Panc1 (cell line): ENCODE results near the gene FLRT1. TPM values are rescaled to one million over a fixed set of nuclear protein-coding genes. Genes with fewer than 3 reads are reported as not detected.

Experiments used
- ATAC-seq: fragments of 200-7000 bp; cut with Tn5 transposase; 2 replicates; pipeline ENCODE4 v1.9.1; 2020; ENCODE audit warnings: mild to moderate bottlenecking, moderate library complexity
- BruUV-seq: library from RNA; stranded (reverse); fragments of 400-500 nt; replicated peaks from 2 replicates; lab custom pipeline; 2021; lab: Mats Ljungman, UMichigan
- CTCF ChIA-PET: fragments of 300-600 bp; sonication (Branson Sonifier 250); formaldehyde crosslinking; loops from one replicate; lab custom pipeline; 2022; ENCODE audit warnings: antibody characterized with exemption; lab: Charles Lee
- POLR2A ChIA-PET: fragments of 300-600 bp; sonication (Branson Sonifier 250); formaldehyde crosslinking; loops from one replicate; lab custom pipeline; 2022; ENCODE audit warnings: antibody characterized with exemption; lab: Charles Lee
- DNase-seq: peaks from one replicate; pipeline ENCODE4 v3.0.0-alpha.2; 2010; ENCODE audit warnings: low read depth, low spot score
- H3K27ac ChIP-seq: 2 replicates; pipeline ENCODE4 v1.5.1; 2011; ENCODE audit warnings: mild to moderate bottlenecking, low read length, inconsistent platforms
- H3K27me3 ChIP-seq: fragments of 200-500 bp; sonication (Bioruptor generic); 2 replicates; pipeline ENCODE4 v1.6.0; 2014; ENCODE audit warnings: low read length, inconsistent platforms; ENCODE audit not compliant: control insufficient read depth, insufficient read depth
- H3K36me3 ChIP-seq: fragments of 200-500 bp; sonication (Bioruptor generic); 2 replicates; pipeline ENCODE4 v1.5.1; 2014; ENCODE audit warnings: inconsistent platforms, mild to moderate bottlenecking, low read length, moderate library complexity; ENCODE audit not compliant: control insufficient read depth, insufficient read depth
- H3K4me1 ChIP-seq: 2 replicates; pipeline ENCODE4 v1.5.1; 2011; ENCODE audit warnings: inconsistent platforms, mild to moderate bottlenecking, low read length, moderate library complexity; ENCODE audit not compliant: control insufficient read depth, insufficient read depth
- H3K4me3 ChIP-seq, 2 experiments: 2 replicates each; pipeline ENCODE4 v1.5.1; 2011 to 2012; ENCODE audit warnings: low read depth in 2 of 2, low read length in 2 of 2, mild to moderate bottlenecking in 2 of 2, inconsistent platforms in 1 of 2, moderate library complexity in 1 of 2
- H3K9me3 ChIP-seq: fragments of 200-500 bp; sonication (Bioruptor generic); 2 replicates; pipeline ENCODE4 v1.5.1; 2014; ENCODE audit warnings: low read depth, mild to moderate bottlenecking, inconsistent platforms, low read length, moderate library complexity; ENCODE audit not compliant: control insufficient read depth, insufficient read depth
- POLR2AphosphoS5 ChIP-seq: IDR thresholded peaks from 2 replicates; pipeline ENCODE4 v1.6.1; 2012; ENCODE audit warnings: mild to moderate bottlenecking, low read depth, low read length, moderate library complexity
- SIN3A ChIP-seq: IDR thresholded peaks from 2 replicates; pipeline ENCODE4 v1.6.1; 2012; ENCODE audit warnings: low read depth, mild to moderate bottlenecking, low read length, moderate library complexity, borderline replicate concordance; ENCODE audit not compliant: insufficient read depth
- TCF7L2 ChIP-seq: IDR thresholded peaks from 2 replicates; pipeline ENCODE4 v1.6.1; 2011; ENCODE audit warnings: mild to moderate bottlenecking, low read depth, low read length, inconsistent platforms
- in situ Hi-C: cut with HindIII; loops from 2 replicates; pipeline ENCODE4 v1.10.0; 2016; ENCODE audit warnings: low sequenced_read_pairs, low pct_unique_long_range_greater_than_20kb
- intact Hi-C: fragments of 100-400 bp; cut with micrococcal nuclease; formaldehyde crosslinking; loops from one replicate; pipeline ENCODE4 v1.10.0; 2022; ENCODE audit not compliant: unreplicated experiment
- total RNA-seq: library from RNA; stranded (reverse); gene quantifications from one replicate; pipeline ENCODE4 v1.2.1, GENCODE V29; 2021; ENCODE audit not compliant: unreplicated experiment
- TF ChIP-seq, protein P1 (sequence below): fragments of 450-650 bp; IDR thresholded peaks from 2 replicates; pipeline ENCODE4 v1.5.1; 2017; ENCODE audit warnings: mild to moderate bottlenecking
- TF ChIP-seq, protein P2 (sequence below), 2 experiments: IDR thresholded peaks; 2 replicates each; pipeline ENCODE4 v1.6.1; 2011 to 2012; ENCODE audit warnings: low read depth in 2 of 2, control low read depth in 1 of 2, low read length in 1 of 2, mild to moderate bottlenecking in 1 of 2, moderate library complexity in 1 of 2; ENCODE audit not compliant: insufficient read depth in 1 of 2

FLRT1 gene
- total RNA-seq, 1 experiment from 2014 or later = 0.51 TPM

DNA sequence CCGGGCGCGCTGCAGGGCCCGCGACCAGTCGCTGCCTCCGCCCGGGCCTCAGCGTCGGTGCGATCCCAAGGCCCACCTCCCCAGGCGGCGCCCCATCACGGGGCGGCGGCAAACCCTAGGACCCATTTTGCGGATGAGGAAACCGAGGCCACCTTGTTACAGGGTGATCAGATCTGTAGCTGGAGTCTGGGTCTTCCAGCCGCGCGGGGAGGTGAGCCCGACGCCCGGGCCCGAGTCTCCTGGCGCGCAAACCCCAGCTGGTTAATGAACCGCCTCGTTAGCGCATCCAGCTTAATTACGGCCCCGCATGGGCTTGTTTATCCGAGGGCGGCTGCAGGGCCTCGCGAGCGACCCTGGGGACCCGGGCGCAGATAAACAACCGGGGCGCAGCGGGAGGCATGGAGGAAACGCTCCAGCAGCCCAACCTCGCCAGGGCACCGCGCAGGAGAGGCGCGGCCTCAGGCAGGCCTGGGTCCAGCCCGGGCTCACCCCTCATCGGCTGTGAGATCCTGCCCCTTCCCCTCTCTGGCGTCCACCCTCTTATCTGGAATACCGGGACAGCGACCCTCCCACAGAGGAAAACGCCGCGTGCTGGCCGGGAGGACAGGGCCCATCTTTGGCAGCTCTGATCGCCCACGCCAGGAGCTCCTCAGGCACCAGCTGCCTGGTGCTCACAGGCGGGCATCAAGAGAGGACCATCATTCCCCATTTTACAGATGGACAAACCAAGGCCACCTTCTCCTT is 34.8 kb upstream of the FLRT1 start:
- BruUV-seq = no TSS peak
- in situ Hi-C loops = loop anchor here (10.0 kb wide), 1 partner anchor 74 kb away; no protein-coding TSS in a partner anchor
- Histone ChIP-seq H3K9me3 (no peaks in the 10 kb centered on the region), H3K4me3 (no peak overlapping the region), H3K4me1 (peaks cover 55% of the 10 kb centered on the region), H3K27ac (no peak overlapping the region), H3K27me3 (no peaks in the 10 kb centered on the region), H3K36me3 (no peaks in the 10 kb centered on the region)
- no peak for ATAC-seq
- ChIA-PET POLR2A (no interaction called here), CTCF (no interaction called here)
- no peak for DNase-seq
- intact Hi-C loops = no loop called here
- no peak for TF ChIP-seq TCF7L2
- TF ChIP-seq, protein P1, sequence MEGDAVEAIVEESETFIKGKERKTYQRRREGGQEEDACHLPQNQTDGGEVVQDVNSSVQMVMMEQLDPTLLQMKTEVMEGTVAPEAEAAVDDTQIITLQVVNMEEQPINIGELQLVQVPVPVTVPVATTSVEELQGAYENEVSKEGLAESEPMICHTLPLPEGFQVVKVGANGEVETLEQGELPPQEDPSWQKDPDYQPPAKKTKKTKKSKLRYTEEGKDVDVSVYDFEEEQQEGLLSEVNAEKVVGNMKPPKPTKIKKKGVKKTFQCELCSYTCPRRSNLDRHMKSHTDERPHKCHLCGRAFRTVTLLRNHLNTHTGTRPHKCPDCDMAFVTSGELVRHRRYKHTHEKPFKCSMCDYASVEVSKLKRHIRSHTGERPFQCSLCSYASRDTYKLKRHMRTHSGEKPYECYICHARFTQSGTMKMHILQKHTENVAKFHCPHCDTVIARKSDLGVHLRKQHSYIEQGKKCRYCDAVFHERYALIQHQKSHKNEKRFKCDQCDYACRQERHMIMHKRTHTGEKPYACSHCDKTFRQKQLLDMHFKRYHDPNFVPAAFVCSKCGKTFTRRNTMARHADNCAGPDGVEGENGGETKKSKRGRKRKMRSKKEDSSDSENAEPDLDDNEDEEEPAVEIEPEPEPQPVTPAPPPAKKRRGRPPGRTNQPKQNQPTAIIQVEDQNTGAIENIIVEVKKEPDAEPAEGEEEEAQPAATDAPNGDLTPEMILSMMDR = peak; percentile 32; the same call in 1 of the 2 replicates

DNA sequence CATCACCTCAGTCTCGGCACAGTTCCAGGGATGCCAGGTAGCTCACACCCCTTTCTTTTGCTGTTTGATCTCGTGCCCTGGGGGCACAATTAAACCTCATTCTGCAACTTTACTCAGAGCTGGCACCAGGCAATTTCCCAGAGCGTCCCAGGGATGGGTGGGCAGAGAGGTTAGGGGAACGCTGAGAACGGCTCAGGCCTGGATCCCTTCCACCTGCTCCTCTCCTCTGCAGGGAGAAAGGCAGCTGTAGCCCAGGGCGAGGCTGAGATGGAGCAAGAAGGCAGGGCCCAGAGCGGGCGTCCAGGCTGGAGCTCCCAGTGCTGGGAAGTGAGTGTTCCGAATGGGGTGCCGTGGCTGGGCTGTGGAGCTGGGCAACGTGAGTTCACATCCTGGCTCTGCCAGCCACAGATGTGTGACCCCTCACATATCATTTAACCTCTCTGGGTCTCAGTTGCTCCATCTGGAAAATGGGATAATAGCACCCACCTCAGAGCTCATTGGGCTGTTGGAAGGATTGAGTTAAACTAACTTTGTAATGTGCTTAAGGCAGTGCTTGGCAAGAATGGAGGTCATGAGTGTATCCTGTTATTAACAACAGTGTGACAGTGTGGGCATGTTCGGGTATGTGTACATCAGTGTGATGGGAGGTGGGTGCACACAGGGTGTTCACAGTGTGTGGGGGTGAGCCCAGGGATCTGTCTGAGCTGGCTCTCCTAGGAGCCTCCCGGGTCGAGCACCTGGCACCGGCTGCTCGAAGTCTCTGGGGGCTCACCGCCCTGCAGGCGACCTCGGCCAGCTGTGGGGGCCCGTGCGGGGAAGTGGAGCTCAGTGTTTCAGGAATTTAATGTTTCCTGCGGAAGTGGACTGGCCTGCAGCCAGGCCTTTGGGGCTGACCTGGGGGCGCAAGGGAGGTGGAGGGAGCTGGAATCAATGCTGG is 34.0 kb upstream of the FLRT1 start:
- Histone ChIP-seq H3K9me3 (no peaks in the 10 kb centered on the region), H3K27me3 (no peaks in the 10 kb centered on the region), H3K4me3 (no peak overlapping the region), H3K36me3 (no peaks in the 10 kb centered on the region), H3K27ac (peak overlapping the region; percentile 61), H3K4me1 (peaks cover 63% of the 10 kb centered on the region)
- ChIA-PET CTCF (interaction anchor here (1.5 kb wide), 1 partner anchor 148 kb away, joined by 5 read pairs; no protein-coding TSS in a partner anchor), POLR2A (interaction anchor here (0.5 to 0.6 kb wide), 3 partner anchors 22 to 1899 kb away, joined by 3 to 4 read pairs (median 3); no protein-coding TSS in a partner anchor)
- TF ChIP-seq POLR2AphosphoS5 (no peak; the same call in 1 of the 2 replicates), TCF7L2 (peak; percentile 41; the same call in 1 of the 2 replicates)
- DNase-seq (no peak), ATAC-seq (peak; percentile 6; the same call in 1 of the 2 replicates)
- in situ Hi-C loops (loop anchor here (10.0 kb wide), 1 partner anchor 73 kb away; no protein-coding TSS in a partner anchor), intact Hi-C loops (no loop called here)
- no TSS peak for BruUV-seq

DNA sequence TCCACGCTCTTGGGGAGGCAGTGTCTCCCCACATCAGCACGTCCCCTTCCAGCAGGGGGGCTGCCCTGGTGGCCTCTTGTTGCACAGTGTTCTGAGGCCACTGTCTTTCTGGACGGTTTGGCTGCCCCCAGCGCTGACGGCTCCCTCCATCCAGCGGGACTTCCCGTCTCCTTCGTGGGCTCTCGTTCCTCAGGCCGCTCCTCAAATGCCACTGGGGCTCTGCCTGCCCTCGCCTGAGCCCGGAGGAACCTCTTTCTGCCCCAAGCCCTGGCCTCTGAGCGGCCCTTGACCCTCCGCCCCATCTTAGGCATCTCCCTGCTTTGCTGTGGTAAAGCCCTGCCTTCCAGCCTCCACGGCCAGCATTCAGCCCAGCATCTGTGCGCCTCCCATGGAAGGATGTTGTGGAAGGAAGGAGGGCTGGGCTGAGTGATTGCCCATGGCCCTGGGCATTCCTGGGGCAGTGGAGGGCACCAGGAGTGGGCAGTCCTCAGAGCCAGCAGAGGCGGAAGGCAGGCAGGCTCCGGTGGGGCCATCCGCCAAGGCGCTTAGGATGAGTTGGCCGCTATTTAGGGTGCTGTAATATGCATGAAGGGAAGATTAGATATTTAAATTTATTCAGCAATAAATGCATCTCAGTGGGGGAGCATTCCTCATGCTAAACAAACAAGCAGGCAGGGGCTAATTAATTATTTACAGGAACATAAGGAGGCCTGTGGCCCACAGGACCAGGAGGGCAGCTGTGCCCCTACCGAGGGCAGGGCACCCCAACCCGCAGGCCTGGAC is 31.7 kb upstream of the FLRT1 start:
- Histone ChIP-seq H3K27ac (peak overlapping the region; percentile 46), H3K9me3 (no peaks in the 10 kb centered on the region), H3K27me3 (no peaks in the 10 kb centered on the region), H3K36me3 (no peaks in the 10 kb centered on the region), H3K4me1 (peaks cover 61% of the 10 kb centered on the region), H3K4me3 (no peak overlapping the region)
- ATAC-seq (peak; percentile 10), DNase-seq (no peak)
- no peak for TF ChIP-seq SIN3A
- TF ChIP-seq, protein P2, sequence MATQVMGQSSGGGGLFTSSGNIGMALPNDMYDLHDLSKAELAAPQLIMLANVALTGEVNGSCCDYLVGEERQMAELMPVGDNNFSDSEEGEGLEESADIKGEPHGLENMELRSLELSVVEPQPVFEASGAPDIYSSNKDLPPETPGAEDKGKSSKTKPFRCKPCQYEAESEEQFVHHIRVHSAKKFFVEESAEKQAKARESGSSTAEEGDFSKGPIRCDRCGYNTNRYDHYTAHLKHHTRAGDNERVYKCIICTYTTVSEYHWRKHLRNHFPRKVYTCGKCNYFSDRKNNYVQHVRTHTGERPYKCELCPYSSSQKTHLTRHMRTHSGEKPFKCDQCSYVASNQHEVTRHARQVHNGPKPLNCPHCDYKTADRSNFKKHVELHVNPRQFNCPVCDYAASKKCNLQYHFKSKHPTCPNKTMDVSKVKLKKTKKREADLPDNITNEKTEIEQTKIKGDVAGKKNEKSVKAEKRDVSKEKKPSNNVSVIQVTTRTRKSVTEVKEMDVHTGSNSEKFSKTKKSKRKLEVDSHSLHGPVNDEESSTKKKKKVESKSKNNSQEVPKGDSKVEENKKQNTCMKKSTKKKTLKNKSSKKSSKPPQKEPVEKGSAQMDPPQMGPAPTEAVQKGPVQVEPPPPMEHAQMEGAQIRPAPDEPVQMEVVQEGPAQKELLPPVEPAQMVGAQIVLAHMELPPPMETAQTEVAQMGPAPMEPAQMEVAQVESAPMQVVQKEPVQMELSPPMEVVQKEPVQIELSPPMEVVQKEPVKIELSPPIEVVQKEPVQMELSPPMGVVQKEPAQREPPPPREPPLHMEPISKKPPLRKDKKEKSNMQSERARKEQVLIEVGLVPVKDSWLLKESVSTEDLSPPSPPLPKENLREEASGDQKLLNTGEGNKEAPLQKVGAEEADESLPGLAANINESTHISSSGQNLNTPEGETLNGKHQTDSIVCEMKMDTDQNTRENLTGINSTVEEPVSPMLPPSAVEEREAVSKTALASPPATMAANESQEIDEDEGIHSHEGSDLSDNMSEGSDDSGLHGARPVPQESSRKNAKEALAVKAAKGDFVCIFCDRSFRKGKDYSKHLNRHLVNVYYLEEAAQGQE (IDR thresholded peaks at IDR 0.05; ENCODE audit: insufficient read depth in 1 of 2, low read depth in 2 of 2, low read length in 1 of 2) = no peak
- TF ChIP-seq, protein P1 = no peak
- 0 out of 2 replicates have a peak, but pooled peaks have one; percentile 19 for TF ChIP-seq POLR2AphosphoS5
- no peak for TF ChIP-seq TCF7L2
- in situ Hi-C loops = loop anchor here (10.0 kb wide), 1 partner anchor 71 kb away; no protein-coding TSS in a partner anchor
- POLR2A ChIA-PET = interaction anchor here (0.7 kb wide), 1 partner anchor 822 kb away, joined by 4 read pairs; no protein-coding TSS in a partner anchor
- CTCF ChIA-PET = interaction anchor here (1.5 kb wide), 1 partner anchor 145 kb away, joined by 5 read pairs; no protein-coding TSS in a partner anchor
- BruUV-seq = no TSS peak
- intact Hi-C loops = no loop called here
